ENCODE measurements around the gene PAX6. TPM values are rescaled to one million over a fixed set of nuclear protein-coding genes. Genes with fewer than 3 reads are reported as not detected.

The PAX6 gene
- polyA plus RNA-seq, 6 donors from 2014 or later = not detected

GRCh38 chr11:31826536-31827438, 15.7 kb upstream of the PAX6 start:
- H3K27me3 Mint-ChIP-seq = peaks cover 69 to 80% (median 78%) of the 10 kb centered on the region in 3 donors
- peaks cover 8 to 11% (median 9%) of the 10 kb centered on the region in 3 donors for H3K4me1 Mint-ChIP-seq
- H3K9me3 Mint-ChIP-seq = peaks cover 0 to 42% (median 10%) of the 10 kb centered on the region in 7 donors
- H3K27ac Mint-ChIP-seq = peak overlapping the region in 4 of 6 donors; percentile 61 to 89 (median 88)
- peak overlapping the region in 4 of 8 donors; percentile 34 to 75 (median 46) for H3K4me3 Mint-ChIP-seq
- ATAC-seq (ENCODE audit: low read depth in 2 of 2) = no peak
- H3K36me3 Mint-ChIP-seq = peaks cover 5 to 14% of the 10 kb centered on the region in 2 donors
- DNase-seq = no peak

GRCh38 chr11:31825838-31826484, 14.8 kb upstream of the PAX6 start:
- Mint-ChIP-seq H3K4me1 (peaks cover 8 to 11% (median 9%) of the 10 kb centered on the region in 3 donors), H3K27me3 (peaks cover 75 to 88% (median 85%) of the 10 kb centered on the region in 3 donors), H3K4me3 (peak overlapping the region in 3 of 8 donors; percentile 34 to 49 (median 43)), H3K27ac (peak overlapping the region in 1 of 6 donors; percentile 93), H3K9me3 (peaks cover 0 to 51% (median 14%) of the 10 kb centered on the region in 7 donors), H3K36me3 (peaks cover 11 to 20% of the 10 kb centered on the region in 2 donors)
- no peak for DNase-seq
- ATAC-seq (ENCODE audit: low read depth in 2 of 2) = no peak

- Mint-ChIP-seq H3K9me3 (peaks cover 0 to 51% (median 14%) of the 10 kb centered on the region in 7 donors), H3K4me1 (peaks cover 8 to 11% (median 9%) of the 10 kb centered on the region in 3 donors), H3K27ac (peak overlapping the region in 4 of 6 donors; percentile 49 to 94 (median 90)), H3K36me3 (peaks cover 11 to 20% of the 10 kb centered on the region in 2 donors), H3K4me3 (peak overlapping the region in 4 of 8 donors; percentile 52 to 80 (median 62)), H3K27me3 (peaks cover 75 to 89% (median 85%) of the 10 kb centered on the region in 3 donors)
- ATAC-seq (ENCODE audit: low read depth in 2 of 2) = no peak
- no peak for DNase-seq
These were observed 14.0 kb upstream of the PAX6 start for GRCh38 chr11:31824879-31825837.

- peak overlapping the region in 3 of 6 donors; percentile 88 to 94 (median 93) for H3K27ac Mint-ChIP-seq
- H3K4me1 Mint-ChIP-seq = peaks cover 8 to 14% (median 9%) of the 10 kb centered on the region in 3 donors
- peaks cover 0 to 51% (median 14%) of the 10 kb centered on the region in 7 donors for H3K9me3 Mint-ChIP-seq
- peak overlapping the region in 3 of 8 donors; percentile 43 to 80 (median 56) for H3K4me3 Mint-ChIP-seq
- ATAC-seq (ENCODE audit: low read depth in 2 of 2) = no peak
- peaks cover 11 to 20% of the 10 kb centered on the region in 2 donors for H3K36me3 Mint-ChIP-seq
- DNase-seq = no peak
- H3K27me3 Mint-ChIP-seq = peaks cover 68 to 89% (median 77%) of the 10 kb centered on the region in 3 donors
These were observed 13.3 kb upstream of the PAX6 start for GRCh38 chr11:31824332-31824878.

GRCh38 chr11:31823644-31824331, 12.7 kb upstream of the PAX6 start:
- no peak for ATAC-seq (ENCODE audit: low read depth in 2 of 2)
- Mint-ChIP-seq H3K27ac (peak overlapping the region in 2 of 6 donors; percentile 80 to 94), H3K36me3 (peaks cover 11 to 20% of the 10 kb centered on the region in 2 donors), H3K4me3 (peak overlapping the region in 1 of 8 donors; percentile 47), H3K9me3 (peaks cover 0 to 51% (median 15%) of the 10 kb centered on the region in 7 donors), H3K4me1 (peaks cover 8 to 14% (median 9%) of the 10 kb centered on the region in 3 donors), H3K27me3 (peaks cover 64 to 89% (median 75%) of the 10 kb centered on the region in 3 donors)
- DNase-seq = no peak

- ATAC-seq (ENCODE audit: low read depth in 2 of 2) = no peak
- Mint-ChIP-seq H3K4me1 (peaks cover 8 to 16% (median 9%) of the 10 kb centered on the region in 3 donors), H3K36me3 (peaks cover 11 to 20% of the 10 kb centered on the region in 2 donors), H3K4me3 (peak overlapping the region in 1 of 8 donors; percentile 36), H3K9me3 (peaks cover 0 to 49% (median 17%) of the 10 kb centered on the region in 7 donors), H3K27me3 (peaks cover 63 to 95% (median 79%) of the 10 kb centered on the region in 3 donors), H3K27ac (peak overlapping the region in 2 of 6 donors; percentile 27 to 47)
- no peak for DNase-seq
These were observed 12.0 kb upstream of the PAX6 start for GRCh38 chr11:31822927-31823643.

GRCh38 chr11:31822175-31822926, 11.2 kb upstream of the PAX6 start:
- no peak for DNase-seq
- no peak for ATAC-seq (ENCODE audit: low read depth in 2 of 2)
- Mint-ChIP-seq H3K4me1 (peaks cover 3 to 17% (median 5%) of the 10 kb centered on the region in 3 donors), H3K27me3 (peaks cover 56 to 91% (median 73%) of the 10 kb centered on the region in 3 donors), H3K4me3 (peak overlapping the region in 2 of 8 donors; percentile 5 to 19), H3K27ac (no peak overlapping the region), H3K9me3 (peaks cover 0 to 42% (median 18%) of the 10 kb centered on the region in 7 donors), H3K36me3 (peaks cover 11 to 15% of the 10 kb centered on the region in 2 donors)

- ATAC-seq (ENCODE audit: low read depth in 2 of 2) (no peak), DNase-seq (no peak)
- peaks cover 11 to 14% of the 10 kb centered on the region in 2 donors for H3K36me3 Mint-ChIP-seq
- peaks cover 58 to 91% (median 67%) of the 10 kb centered on the region in 3 donors for H3K27me3 Mint-ChIP-seq
- H3K4me1 Mint-ChIP-seq = peaks cover 5 to 18% (median 7%) of the 10 kb centered on the region in 3 donors
- peaks cover 0 to 39% (median 22%) of the 10 kb centered on the region in 7 donors for H3K9me3 Mint-ChIP-seq
- peak overlapping the region in 2 of 6 donors; percentile 33 to 50 for H3K27ac Mint-ChIP-seq
- peak overlapping the region in 3 of 8 donors; percentile 11 to 42 (median 19) for H3K4me3 Mint-ChIP-seq
These were observed 10.6 kb upstream of the PAX6 start for GRCh38 chr11:31821766-31822165.

- H3K4me3 Mint-ChIP-seq = peak overlapping the region in 4 of 8 donors; percentile 8 to 71 (median 30)
- DNase-seq = no peak
- H3K27me3 Mint-ChIP-seq = peaks cover 55 to 88% (median 65%) of the 10 kb centered on the region in 3 donors
- H3K4me1 Mint-ChIP-seq = peaks cover 7 to 15% (median 8%) of the 10 kb centered on the region in 3 donors
- peak overlapping the region in 1 of 6 donors; percentile 50 for H3K27ac Mint-ChIP-seq
- peaks cover 11 to 14% of the 10 kb centered on the region in 2 donors for H3K36me3 Mint-ChIP-seq
- ATAC-seq (ENCODE audit: low read depth in 2 of 2) = no peak
- H3K9me3 Mint-ChIP-seq = peaks cover 0 to 36% (median 19%) of the 10 kb centered on the region in 7 donors
These were observed 10.2 kb upstream of the PAX6 start for GRCh38 chr11:31821235-31821764.

- no peak for DNase-seq
- peaks cover 10 to 21% (median 14%) of the 10 kb centered on the region in 3 donors for H3K4me1 Mint-ChIP-seq
- peaks cover 55 to 87% (median 65%) of the 10 kb centered on the region in 3 donors for H3K27me3 Mint-ChIP-seq
- ATAC-seq (ENCODE audit: low read depth in 2 of 2) = no peak
- peak overlapping the region in 1 of 6 donors; percentile 33 for H3K27ac Mint-ChIP-seq
- peaks cover 0 to 36% (median 18%) of the 10 kb centered on the region in 7 donors for H3K9me3 Mint-ChIP-seq
- peaks cover 11 to 14% of the 10 kb centered on the region in 2 donors for H3K36me3 Mint-ChIP-seq
- H3K4me3 Mint-ChIP-seq = peak overlapping the region in 2 of 8 donors; percentile 9 to 36
These were observed 9.3 kb upstream of the PAX6 start for GRCh38 chr11:31820438-31820818.
